ENCODE data around the gene ZNF398.
"Not testable (repeated sequence)": the region's sequence is repeated elsewhere in the genome, so short reads cannot be mapped to it uniquely, and the experiment has no call there.

ZNF398 gene

DNA sequence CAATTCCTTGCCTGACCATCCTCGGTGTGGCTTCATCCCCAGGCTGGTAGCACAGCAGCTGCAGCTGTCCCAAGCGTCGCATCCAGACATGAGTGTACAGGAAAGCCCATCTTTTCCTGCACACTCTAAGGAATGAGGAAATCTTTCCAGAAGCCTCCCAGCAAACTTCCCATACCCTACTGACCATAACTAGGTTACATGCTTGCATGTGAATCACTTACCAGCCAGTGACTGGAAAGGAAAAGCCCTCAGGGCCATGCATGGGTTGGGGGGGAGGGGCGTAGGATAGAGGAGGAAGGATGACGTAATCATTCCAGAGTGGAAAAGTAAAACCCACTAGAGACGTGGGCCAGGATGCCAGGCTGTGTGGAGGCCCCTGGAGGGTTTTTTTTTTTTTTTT is 73.3 kb downstream of the ZNF398 start:
- intact Hi-C loops (cut with DNase I) = no loop called here
- peak in 1 of 10 donors; percentile 24 for DNase-seq

DNA sequence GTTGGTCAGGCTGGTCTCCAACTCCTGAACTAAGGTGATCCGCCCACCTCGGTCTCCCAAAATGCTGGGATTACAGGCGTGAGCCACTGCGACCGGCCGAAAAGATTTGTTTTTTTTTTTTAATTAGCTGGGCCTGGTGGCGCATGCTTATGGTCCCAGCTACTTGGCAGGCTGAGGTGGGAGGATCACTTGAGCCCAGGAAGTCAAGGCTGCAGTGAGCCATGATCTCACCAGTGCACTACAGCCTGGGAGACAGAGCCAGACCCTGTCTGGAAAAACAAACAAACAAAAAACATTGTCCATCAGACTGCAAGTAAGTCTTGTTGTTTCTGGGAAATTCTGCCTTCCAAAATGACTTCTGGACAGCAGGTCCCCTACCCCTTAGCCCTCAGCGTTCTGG is 75.9 kb downstream of the ZNF398 start:
- no peak for DNase-seq
- intact Hi-C loops (cut with DNase I) = no loop called here

DNA sequence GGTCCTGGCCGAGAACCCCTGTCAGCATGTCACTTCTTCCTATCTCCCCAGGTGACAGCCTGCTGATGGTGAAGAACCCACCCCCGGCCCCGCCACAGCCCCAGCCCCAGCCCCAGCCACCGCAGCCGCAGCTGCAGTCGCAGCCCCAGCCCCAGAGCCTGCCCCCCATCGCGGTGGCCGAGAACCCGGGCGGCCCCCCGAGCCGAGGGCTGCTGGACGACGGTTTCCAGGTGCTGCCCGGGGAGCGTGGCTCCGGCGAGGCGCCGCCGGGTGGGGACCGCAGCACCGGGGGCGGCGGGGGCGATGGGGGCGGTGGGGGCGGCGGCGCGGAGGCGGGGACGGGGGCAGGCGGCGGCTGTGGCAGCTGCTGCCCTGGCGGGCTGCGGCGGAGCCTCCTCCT is 76.5 kb downstream of the ZNF398 start:
- DNase-seq = no peak
- intact Hi-C loops (cut with DNase I) = no loop called here

DNA sequence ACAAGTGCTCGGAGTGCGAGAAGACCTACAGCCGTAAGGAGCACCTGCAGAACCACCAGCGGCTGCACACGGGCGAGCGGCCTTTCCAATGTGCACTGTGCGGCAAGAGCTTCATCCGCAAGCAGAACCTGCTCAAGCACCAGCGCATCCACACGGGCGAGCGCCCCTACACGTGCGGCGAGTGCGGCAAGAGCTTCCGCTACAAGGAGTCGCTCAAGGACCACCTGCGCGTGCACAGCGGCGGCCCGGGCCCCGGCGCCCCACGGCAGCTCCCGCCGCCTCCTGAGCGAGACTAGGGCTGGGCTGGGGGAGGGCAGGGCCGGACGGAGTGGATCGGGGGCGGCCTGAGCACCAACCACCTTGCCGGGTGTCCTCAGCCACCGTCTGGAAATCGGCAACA is 77.1 kb downstream of the ZNF398 start:
- intact Hi-C loops (cut with DNase I) = no loop called here
- no peak for DNase-seq

DNA sequence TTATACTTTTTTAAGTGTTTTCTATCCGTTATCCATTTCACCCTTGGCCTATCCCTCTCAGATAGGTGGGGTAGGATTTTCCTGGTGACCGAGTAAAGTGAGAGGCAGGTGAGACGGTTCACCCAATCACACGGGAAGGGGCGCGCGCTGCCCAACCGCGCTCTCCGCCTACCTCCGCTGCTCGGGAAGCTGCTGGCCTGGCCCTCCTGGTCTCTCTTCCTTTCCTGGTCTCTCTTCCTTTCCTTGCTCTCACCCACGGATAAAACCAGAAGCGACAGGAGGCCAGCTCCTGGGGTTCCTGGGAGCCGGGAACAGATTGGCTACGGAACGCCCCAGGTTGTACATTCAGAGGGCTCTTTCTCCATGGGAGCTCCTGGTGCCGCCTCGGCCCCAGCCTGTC is 77.9 kb downstream of the ZNF398 start:
- intact Hi-C loops (cut with DNase I) = no loop called here
- no peak for DNase-seq

DNA sequence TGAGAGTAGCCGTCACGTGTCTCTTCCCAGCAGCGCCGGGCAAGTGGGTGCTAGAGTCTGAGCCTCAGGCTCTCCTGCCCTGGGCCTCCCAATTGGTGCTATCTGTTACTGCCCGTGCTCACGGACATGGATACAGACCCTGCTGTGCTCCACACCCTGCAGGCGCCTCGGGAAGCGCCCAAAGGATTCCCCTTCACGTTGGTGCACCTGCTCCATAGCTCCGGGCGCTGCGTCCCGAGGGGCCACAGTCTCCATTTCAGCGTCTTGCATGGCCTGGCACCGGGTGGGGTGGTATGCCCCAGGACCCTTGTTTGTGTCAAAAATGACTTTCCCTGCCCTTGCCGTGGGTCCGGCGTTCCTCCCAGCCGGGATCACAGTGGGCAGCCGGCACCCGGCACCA is 78.4 kb downstream of the ZNF398 start:
- intact Hi-C loops (cut with DNase I) = no loop called here
- no peak for DNase-seq

DNA sequence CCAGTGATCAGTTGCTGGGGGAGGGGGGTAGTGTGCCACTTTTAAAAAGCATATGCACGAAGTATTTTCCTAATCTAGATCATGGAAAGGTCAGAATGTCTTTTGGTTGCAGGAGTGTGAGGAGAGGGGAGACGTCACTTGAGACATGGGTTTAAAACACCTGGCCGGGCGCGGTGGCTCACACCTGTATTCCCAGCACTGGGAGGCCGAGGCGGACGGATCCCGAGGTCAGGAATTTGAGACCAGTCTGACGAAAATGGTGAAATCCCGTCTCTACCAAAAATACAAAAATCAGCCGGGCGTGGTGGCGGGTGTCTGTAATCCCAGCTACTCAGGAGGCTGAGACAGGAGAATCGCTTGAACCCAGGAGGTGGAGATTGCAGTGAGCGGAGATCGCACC is 79.1 kb downstream of the ZNF398 start:
- DNase-seq; intact Hi-C loops (cut with DNase I): not testable (repeated sequence)

DNA sequence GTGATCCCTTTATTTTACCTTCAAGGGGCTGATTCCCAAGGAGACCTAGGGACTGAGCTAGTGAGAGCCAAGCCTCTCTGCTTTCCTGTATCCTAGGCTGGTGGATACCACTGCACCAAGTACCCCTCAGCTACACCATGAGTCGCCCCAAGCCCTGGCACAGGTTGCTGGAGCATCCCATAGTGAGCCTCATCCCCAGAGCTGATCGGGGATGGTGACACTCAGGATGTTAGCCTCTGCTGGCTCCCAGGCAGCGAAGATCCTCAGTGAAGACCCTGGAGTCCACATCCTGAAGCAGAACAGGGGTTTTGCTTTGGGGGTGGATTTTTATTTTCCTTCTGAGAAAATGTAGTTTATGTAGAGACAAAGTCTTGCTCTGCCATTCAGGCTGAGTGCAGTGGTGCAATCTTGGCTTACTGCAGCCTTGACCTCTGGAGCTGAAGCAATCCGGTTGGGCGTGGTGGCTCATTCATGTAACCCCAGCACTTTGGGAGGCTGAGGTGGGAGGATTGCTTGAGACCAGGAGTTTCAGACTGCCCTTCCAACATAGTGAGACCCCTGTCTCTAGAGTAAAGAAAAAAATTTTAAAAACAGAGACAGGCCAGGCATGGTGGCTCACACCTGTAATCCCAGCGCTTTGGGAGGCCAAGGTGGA is 79.7 kb downstream of the ZNF398 start:
- intact Hi-C loops (cut with DNase I) = no loop called here

DNA sequence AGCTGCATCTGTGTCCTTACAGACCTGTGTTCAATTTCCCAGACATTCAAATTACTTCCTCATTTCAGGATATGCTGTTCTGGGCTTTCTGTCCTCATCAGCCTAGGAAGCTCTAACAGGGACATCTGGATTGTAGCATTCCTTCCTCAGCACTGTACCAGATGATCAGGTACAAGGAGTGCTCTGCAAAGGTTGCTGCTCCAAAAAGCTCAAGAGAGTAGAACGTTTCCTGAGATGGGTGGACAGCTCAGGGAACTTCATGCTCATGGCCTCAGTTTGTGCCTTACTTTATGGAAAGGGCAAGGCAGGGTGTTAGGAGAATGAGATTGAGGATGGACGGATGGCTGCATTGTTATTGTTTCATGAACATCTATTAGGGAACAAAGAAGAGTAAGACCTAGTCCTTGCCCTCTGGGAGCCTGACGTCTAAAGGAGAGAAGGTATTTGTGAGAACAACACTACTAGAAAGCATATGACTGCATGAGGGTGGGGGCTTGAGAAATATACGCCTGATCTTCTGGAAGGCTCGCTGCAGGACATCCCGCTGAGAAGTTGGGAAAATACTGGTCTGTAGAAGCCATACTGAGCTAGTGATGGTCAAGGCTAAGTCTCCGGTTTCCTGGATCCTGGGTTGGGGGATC is 81.7 kb downstream of the ZNF398 start:
- no peak for DNase-seq

More for the DNA sequence above, 79.7 kb downstream of the ZNF398 start:
- no peak for DNase-seq

DNA sequence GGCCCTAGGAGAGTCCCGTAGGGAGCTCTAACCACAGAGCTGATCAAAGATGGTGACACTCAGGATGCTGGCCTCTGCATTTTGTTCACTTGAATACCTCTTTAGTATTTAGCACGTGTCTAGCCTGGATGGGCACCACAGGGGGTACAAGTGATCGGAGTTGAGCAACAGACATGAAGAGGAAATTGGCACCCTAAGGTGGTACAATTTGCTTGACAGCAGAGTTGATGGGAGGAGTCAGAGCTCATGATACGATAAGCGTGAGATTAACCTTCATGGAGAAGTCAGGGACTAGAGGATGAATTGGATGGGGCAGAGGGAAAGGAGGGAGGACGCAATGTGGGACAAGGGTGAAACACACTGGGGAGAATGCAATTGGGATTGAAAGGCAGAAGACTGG is 82.3 kb downstream of the ZNF398 start:
- intact Hi-C loops (cut with DNase I) = no loop called here
- DNase-seq = no peak

More for the DNA sequence above, 81.7 kb downstream of the ZNF398 start:
- intact Hi-C loops (cut with DNase I) = no loop called here

DNA sequence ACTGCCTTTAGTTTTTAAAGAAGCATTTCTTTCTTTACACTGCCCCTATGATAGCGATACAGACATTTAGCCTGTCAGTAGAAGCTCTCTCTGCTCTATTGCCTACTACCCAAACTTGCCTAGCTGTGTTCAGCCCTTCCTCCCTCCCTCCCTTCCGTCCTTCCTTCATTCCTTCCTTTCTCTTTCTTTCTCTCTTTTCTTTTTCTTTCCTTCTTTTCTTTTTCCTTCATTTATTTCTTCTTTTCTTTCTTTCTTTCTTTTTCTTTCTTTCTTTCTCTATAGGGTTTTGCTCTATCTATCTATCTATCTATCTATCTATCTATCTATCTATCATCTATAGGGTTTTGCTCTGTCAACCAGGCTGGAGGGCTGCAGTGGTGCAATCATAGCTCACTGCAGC is 85.1 kb downstream of the ZNF398 start:
- DNase-seq = no peak
- intact Hi-C loops (cut with DNase I) = no loop called here
